ENCODE results near the gene TRPM3. TPM values are rescaled to one million over a fixed set of nuclear protein-coding genes. Genes with fewer than 3 reads are reported as not detected.

The TRPM3 gene
- total and polyA plus RNA-seq, 2 experiments from 2014 or later, result 0.24 TPM; not detected in 1

- H3K4me3 ChIP-seq, result no peak overlapping the region
- H3K36me3 ChIP-seq, result no peaks in the 10 kb centered on the region
- H3K27me3 ChIP-seq, result no peaks in the 10 kb centered on the region
- TF ChIP-seq CTCF (IDR thresholded peaks at IDR 0.05; ENCODE audit: low read depth, low read length), result no peak
- H3K27ac ChIP-seq, result no peak overlapping the region
- no peaks in the 10 kb centered on the region for H3K9me3 ChIP-seq (ENCODE audit: low read depth)
- H3K4me1 ChIP-seq (ENCODE audit: low read depth), result no peaks in the 10 kb centered on the region
- peak in 1 of 2 donors; percentile 92 for DNase-seq (ENCODE audit: low read depth in 1 of 2, low spot score in 1 of 2)
Measured at GRCh38 chr9:70868661-70869652, 252.5 kb downstream of the TRPM3 start.

- H3K27me3 ChIP-seq, result no peaks in the 10 kb centered on the region
- no peak overlapping the region for H3K27ac ChIP-seq
- H3K4me1 ChIP-seq (ENCODE audit: low read depth), result no peaks in the 10 kb centered on the region
- H3K4me3 ChIP-seq, result no peak overlapping the region
- no peaks in the 10 kb centered on the region for H3K9me3 ChIP-seq (ENCODE audit: low read depth)
- no peak for TF ChIP-seq CTCF (IDR thresholded peaks at IDR 0.05; ENCODE audit: low read depth, low read length)
- no peak for DNase-seq (ENCODE audit: low read depth in 1 of 2, low spot score in 1 of 2)
- H3K36me3 ChIP-seq, result no peaks in the 10 kb centered on the region
Measured at GRCh38 chr9:70868041-70868440, 253.4 kb downstream of the TRPM3 start.

DNA sequence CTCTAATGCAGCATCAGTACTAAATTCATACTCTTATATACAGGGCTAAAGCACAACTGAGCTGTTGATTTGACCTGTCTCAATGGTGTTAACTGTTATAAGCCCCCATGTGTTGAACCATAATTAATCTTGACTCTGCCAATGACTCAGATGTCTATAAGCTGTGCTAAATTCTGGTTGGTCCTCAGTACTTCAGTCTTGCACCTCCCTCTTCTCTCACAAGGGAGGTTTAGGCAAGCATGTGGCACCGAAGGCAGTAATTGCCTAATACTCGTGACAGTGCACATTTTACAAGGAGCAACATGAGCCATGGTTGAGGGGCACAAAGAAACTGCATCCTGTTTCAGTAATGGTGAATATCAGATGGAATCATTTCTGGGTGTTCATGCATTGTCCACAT is 255.9 kb downstream of the TRPM3 start:
- Histone ChIP-seq H3K27ac (no peak overlapping the region), H3K4me1 (ENCODE audit: low read depth) (no peaks in the 10 kb centered on the region), H3K27me3 (no peaks in the 10 kb centered on the region), H3K9me3 (ENCODE audit: low read depth) (no peaks in the 10 kb centered on the region), H3K4me3 (no peak overlapping the region), H3K36me3 (no peaks in the 10 kb centered on the region)
- TF ChIP-seq CTCF (IDR thresholded peaks at IDR 0.05; ENCODE audit: low read depth, low read length), result no peak
- DNase-seq (ENCODE audit: low read depth in 1 of 2, low spot score in 1 of 2), result peak in 1 of 2 donors; percentile 58

DNA sequence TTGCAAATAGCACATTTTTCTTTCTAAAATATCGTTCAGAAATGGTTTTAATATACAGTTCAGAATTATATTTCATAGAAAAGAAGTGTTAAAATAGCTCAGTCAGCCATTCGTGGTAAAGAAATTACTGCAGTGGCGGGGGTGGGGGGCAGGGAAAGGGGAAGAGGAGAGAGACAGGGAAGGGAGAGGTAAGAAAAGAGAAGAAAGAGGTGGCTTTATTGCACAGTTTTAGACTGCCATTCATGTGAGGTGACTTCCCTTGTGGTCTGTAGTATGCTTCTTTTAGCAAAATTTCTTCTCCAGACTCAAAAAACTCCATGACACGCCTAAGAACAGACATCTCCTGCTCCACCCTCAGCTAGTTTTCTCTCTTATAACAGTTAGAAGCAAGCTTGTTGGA is 259.6 kb downstream of the TRPM3 start:
- no peak overlapping the region for H3K4me3 ChIP-seq
- H3K27me3 ChIP-seq, result no peaks in the 10 kb centered on the region
- H3K36me3 ChIP-seq, result no peaks in the 10 kb centered on the region

DNA sequence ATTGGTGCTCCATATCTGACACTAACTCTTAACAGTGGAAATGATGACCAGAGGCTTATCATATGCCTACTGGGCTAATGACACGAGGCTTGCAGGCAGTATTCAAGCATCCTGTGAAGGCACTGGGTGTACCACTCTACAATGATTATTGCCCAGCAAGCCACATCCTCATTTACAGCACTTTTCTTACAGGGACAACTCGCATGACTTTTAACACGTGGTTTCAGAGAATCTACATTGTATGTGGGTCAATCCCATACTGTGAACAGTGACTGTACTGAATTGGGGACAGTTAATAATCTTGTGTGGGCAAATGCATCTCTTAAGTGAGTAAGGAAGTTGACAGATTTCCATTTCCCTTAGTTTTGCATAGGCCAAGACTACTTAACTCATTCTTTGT is 260.0 kb downstream of the TRPM3 start:
- H3K4me1 ChIP-seq (ENCODE audit: low read depth), result no peaks in the 10 kb centered on the region
- H3K9me3 ChIP-seq (ENCODE audit: low read depth), result no peaks in the 10 kb centered on the region
- DNase-seq (ENCODE audit: low read depth in 1 of 2, low spot score in 1 of 2), result no peak
- no peak for TF ChIP-seq CTCF (IDR thresholded peaks at IDR 0.05; ENCODE audit: low read depth, low read length)
- no peak overlapping the region for H3K27ac ChIP-seq
- no peaks in the 10 kb centered on the region for H3K36me3 ChIP-seq
- H3K27me3 ChIP-seq, result no peaks in the 10 kb centered on the region
- no peak overlapping the region for H3K4me3 ChIP-seq

More for the DNA sequence above, 259.6 kb downstream of the TRPM3 start:
- no peak for TF ChIP-seq CTCF (IDR thresholded peaks at IDR 0.05; ENCODE audit: low read depth, low read length)
- Histone ChIP-seq H3K9me3 (ENCODE audit: low read depth) (no peaks in the 10 kb centered on the region), H3K4me1 (ENCODE audit: low read depth) (no peaks in the 10 kb centered on the region), H3K27ac (no peak overlapping the region)
- no peak for DNase-seq (ENCODE audit: low read depth in 1 of 2, low spot score in 1 of 2)
